HUDEP-2 (cell line): Measurements from ENCODE around the gene TUBAL3.

Experiments used
- DNase-seq, 76 experiments: peaks; one replicate each; lab custom pipeline; 2025; ENCODE audit not compliant: unreplicated experiment in 76 of 76; lab: John Stamatoyannopoulos, UW

TUBAL3 gene

GRCh38 chr10:5344746-5345145 is 59.9 kb downstream of the TUBAL3 start:
- no peak for DNase-seq

GRCh38 chr10:5343979-5344378 is 60.6 kb downstream of the TUBAL3 start:
- DNase-seq, result no peak

- DNase-seq, result peak in 1 of 76 experiments; percentile 3
These were observed 61.1 kb downstream of the TUBAL3 start for GRCh38 chr10:5343561-5343960.
